GM23248 (cell line): Measurements from ENCODE around the gene CXCR2.
"Not testable (repeated sequence)": the region's sequence is repeated elsewhere in the genome, so short reads cannot be mapped to it uniquely, and the experiment has no call there.

Experiments used
- EZH2 ChIP-seq: fragments of 200-600 bp; sonication (generic); IDR thresholded peaks from 2 replicates; pipeline ENCODE4 v1.6.1; 2018; ENCODE audit warnings: antibody characterized with exemption, mild to moderate bottlenecking; ENCODE audit not compliant: insufficient read depth, poor library complexity, severe bottlenecking
- EZH2phosphoT487 ChIP-seq: fragments of 200-600 bp; sonication (generic); IDR thresholded peaks from 2 replicates; pipeline ENCODE4 v1.6.1; 2018; ENCODE audit warnings: antibody characterized with exemption, moderate library complexity, mild to moderate bottlenecking, low read depth; ENCODE audit not compliant: insufficient read depth

- not testable (repeated sequence) for TF ChIP-seq EZH2phosphoT487, EZH2
Observed at GRCh38 chr2:218121789-218122188, 4.0 kb upstream of the CXCR2 start.
